Eye (tissue), 1 donor: Measurements from ENCODE around the gene CCDC33.
A peak's percentile ranks its signal among the peaks of the same experiment; 100 is the strongest.

ENCODE experiments used
- DNase-seq: peaks from one replicate; pipeline ENCODE4 v3.0.0-alpha.2; 2015

Gene CCDC33

GRCh38 chr15:74261041-74261440 is 24.9 kb downstream of the CCDC33 start:
- DNase-seq, result no peak

DNA sequence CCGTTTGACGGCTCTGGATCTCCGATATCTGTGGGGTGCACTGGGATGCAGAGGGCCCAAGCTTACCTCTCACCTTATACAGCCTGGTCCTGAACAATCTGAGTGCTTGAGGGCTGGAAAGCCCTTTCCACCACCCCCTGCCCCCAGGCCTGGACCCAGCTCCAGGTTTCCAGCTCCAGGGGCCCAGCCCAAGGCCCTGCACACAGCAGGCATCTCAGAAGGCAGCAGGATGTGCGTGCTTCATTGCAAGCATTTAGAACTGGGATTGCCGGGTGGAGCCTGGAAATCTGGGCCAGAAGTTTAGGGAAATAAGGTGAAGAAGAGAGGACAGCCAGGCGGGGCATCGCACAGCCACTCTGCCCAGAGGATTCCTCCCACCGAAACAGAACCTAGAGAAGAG is 25.6 kb downstream of the CCDC33 start:
- no peak for DNase-seq

- no peak for DNase-seq
These were observed 26.0 kb downstream of the CCDC33 start for GRCh38 chr15:74262151-74262550.

DNA sequence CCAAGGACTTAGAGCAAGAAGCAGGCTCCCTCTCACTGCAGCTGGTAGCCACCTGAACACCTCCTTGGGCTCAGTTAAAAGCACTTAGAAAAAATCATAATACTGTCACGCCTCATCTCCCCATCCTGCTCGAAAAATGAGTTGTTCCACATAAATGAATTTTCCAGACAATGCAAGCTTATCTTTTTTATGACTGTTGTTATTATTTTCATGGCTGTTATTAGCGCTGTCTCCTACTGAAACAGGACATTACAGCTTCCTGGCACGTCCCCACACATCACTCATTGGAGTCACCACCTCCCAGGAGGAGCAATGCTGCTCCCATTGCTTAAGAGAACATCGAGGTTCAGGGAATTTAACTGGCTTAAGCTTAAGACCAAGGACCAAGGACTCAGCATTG is 26.5 kb downstream of the CCDC33 start:
- no peak for DNase-seq

DNA sequence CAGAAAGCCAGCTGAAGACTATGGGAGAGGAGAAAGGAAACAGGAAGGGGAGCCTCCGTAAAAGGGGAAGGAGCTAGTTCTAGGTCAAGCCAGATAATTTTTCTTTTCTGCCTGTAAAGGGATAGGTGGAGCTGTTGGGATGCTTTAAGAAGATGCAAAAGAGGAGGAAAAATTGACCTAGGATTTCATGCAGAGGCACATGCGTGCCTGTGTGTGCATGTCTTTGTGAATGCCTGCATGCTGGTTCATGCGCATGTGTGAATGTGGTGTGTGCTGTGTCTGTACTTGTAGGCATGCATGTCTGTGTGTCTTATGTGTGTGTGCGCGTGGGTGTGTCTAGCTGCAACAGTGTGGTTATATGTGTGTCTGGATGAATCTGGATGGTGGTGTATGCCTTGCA is 27.3 kb downstream of the CCDC33 start:
- DNase-seq, result no peak

- DNase-seq, result peak; percentile 70
These were observed 28.0 kb downstream of the CCDC33 start for GRCh38 chr15:74264081-74264501.

DNA sequence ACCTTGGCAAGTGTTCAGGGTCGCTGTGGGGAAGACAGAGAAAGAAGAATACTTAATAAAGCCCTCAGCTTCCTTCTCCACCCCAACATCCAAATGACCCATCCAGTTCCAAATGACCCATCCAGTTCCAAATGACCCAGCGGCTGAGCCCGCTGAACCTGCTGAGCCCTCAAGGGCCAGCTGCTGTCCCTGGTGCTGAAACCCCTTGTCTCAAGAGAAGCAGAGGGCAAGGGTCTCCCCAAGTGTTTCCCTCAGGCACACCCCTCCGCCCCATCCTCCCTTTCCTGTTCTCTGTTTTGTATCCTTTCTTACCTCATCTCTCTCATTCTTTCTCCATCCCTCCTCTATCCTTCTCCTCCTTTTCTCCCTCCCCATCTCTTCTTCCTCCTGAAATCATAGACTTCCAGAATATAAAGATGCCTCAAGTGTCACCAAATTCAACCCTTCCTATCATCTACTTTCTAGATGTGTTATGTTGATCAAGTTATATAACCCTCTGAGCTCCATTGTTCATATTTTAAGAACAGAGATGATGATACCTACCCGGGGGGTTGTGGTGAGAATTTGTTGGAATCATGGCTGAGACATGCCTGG is 29.0 kb downstream of the CCDC33 start:
- DNase-seq, result peak; percentile 82

DNA sequence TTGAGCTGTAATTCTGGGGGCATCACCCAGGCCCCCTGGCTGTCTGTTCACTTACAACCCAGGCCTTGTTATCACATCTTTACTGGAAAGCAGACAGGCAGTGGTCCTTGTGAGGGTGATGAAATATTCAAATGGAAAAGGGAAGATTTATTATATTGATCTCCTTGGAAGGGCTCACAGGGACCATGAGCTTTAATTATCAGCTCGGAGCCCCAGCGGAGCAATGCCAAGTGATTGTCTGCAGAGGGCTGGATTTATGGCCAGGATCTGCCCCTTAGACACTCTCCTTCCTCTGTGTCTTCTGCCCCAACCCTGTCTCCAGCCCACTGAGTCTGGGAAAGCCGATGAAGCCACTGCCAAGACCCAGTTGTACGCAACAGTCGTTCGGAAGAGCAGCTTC is 31.9 kb downstream of the CCDC33 start:
- DNase-seq, result no peak

DNA sequence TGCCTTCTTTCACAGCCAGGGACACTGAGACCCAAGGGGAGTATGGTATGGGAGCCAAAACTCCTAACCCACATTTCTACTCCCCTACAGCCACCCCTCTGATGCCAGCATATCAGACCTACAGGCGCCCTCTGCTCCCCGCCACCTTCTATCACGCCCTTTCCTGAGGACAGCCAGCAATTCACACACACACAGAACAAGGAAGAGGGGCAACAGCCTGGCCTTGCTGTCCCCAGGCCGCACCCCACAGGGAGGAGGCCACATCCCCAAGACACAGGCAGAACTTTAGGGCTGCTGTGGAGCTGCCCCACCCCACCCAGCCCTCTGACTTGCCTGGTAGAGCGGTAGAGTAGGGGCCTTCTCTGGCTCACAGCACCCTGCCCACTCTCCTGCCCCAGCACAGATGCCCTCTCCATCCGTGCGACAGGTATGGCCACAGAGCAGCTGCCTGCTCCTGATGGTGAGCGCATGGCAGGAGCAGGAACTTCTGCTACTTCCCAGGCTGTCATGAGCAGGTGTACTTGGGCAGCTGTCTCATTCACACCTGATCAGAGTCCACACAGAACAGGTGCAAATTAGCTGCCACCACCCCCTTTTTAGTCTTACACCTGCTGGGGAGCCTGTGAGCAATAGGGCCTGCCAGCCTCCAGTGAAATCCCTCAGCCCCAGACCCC is 33.4 kb downstream of the CCDC33 start:
- no peak for DNase-seq

DNA sequence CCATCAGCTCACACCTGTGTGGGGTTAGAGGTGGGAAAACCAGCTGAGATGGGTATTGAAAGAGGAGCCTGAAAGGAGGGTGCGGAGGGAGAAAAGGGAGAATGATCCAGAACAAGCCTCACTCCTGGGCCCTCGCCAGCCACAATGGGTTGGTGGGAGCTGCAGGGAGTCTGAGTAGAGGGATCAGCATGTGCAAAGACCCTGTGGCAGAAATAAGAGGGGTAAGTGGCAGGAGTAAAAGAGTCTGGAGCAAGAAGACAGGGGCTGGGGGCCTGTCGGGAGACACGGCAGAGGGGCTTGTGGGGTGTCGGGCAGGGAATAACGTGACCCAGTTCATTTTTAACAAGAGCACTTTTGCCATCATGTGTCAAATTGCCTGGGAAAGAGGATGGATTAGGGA is 34.0 kb downstream of the CCDC33 start:
- no peak for DNase-seq

- no peak for DNase-seq
These were observed 34.9 kb downstream of the CCDC33 start for GRCh38 chr15:74270854-74271520.

DNA sequence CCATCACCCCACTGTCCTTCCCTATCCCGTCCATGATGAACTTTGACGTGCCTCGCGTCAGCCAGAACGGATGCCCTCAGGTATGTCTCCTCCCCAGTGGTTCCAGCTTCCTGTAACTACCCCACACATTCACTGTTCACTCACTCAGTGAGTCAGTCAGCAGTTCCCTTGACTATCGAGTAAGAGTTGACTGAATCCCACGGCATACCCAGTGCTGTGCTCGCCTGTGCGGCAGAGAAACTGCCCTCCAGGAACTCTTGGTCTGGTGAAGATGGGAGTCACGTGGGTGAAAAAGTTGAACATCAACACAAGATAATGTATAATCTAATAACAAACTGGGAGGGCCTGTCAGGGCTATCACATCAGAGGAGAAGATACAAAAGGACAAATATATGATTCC is 36.7 kb downstream of the CCDC33 start:
- DNase-seq, result no peak

DNA sequence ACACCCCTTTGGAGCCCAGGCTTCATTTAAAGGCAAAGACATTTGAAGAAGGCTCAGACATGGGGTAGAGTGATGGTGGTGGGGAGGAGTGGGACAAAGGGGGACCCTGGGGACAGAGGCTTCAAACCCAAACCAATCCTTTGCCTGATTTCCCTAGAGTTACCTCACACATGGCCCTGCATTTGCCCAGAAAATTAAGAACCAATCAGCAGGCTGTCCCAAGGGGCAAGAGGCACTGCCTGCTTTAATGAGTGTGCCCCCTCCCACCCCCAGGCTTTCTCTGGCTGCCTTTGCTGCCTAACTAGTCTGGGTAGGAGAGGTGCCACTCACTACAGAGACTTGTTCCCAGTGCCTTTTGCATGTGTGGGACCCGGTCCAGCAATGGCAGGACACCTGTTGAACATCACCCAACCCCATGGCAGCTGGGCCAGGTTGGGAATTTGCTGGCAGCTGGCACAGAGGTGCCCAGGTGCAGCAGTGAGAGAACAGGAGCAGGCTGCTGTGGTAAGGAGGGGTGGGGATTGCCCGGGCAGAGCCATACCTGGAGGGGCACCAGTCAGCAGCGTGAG is 38.4 kb downstream of the CCDC33 start:
- no peak for DNase-seq

DNA sequence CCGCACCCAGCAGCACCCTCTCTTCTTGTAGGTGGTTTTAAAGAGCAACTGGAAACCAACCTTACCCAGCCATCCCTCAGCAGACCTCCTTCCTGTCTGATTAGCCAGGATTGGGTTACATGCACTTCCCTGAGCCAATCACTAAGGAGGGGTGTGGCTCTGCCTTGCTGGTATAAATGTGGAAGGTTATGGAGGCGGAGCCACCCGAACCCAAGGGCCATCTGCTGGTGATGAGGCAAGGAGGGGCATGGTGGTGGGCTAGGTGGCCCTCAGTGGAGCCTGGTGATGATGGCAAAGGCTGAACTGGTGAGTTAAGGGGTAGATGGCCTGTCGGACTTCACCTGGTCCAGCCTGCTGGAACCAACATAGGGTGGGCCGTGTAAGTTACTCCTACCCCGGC is 39.8 kb downstream of the CCDC33 start:
- peak; percentile 45 for DNase-seq

- DNase-seq, result no peak
These were observed 40.4 kb downstream of the CCDC33 start for GRCh38 chr15:74276560-74276959.

DNA sequence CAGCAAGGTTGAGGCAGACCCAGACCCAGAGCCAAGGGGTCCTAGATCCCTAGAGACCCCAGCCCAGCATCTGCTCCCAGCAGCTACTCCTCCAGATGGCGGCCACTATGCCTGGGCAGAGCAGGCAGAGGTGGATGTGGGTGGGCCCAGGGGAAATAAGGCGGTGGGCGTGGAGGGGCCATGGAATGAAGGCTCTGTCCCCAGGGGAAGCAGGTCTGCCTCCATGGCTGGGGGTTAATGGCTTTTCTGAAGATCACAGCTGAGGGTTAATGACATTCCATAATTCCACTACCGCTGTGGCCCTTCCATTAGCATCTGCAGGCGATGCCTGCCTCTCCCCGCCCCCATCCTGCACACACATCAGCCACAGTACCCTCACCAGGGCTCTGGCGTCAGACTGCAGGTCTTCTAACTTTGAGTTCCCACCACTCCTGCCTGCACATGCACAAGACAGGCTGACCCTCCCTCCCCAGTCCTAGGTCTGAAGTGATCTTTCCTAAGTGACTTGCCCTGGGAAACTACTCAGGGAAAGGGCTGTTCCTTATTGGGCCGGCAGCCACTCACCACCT is 41.2 kb downstream of the CCDC33 start:
- peak; percentile 76 for DNase-seq

DNA sequence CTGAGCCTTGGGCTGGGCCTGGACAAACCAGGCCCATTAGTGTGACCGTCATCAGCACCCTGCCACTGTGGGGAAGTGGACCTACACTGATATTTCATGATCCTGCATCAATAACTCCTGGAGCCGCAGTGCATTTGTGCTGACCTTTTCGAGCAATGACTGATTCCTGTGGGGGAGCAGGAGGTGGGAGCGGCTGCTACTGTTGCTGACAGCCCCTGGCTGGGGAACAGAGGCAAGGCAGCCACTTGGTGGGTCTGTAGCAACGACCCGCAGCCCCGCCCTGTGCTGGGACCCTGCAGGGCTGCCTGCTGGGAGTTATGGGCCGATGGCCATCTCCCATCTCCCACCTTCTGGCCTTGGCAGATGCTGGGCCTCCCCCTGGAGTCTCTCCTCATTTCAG is 42.1 kb downstream of the CCDC33 start:
- peak; percentile 53 for DNase-seq

DNA sequence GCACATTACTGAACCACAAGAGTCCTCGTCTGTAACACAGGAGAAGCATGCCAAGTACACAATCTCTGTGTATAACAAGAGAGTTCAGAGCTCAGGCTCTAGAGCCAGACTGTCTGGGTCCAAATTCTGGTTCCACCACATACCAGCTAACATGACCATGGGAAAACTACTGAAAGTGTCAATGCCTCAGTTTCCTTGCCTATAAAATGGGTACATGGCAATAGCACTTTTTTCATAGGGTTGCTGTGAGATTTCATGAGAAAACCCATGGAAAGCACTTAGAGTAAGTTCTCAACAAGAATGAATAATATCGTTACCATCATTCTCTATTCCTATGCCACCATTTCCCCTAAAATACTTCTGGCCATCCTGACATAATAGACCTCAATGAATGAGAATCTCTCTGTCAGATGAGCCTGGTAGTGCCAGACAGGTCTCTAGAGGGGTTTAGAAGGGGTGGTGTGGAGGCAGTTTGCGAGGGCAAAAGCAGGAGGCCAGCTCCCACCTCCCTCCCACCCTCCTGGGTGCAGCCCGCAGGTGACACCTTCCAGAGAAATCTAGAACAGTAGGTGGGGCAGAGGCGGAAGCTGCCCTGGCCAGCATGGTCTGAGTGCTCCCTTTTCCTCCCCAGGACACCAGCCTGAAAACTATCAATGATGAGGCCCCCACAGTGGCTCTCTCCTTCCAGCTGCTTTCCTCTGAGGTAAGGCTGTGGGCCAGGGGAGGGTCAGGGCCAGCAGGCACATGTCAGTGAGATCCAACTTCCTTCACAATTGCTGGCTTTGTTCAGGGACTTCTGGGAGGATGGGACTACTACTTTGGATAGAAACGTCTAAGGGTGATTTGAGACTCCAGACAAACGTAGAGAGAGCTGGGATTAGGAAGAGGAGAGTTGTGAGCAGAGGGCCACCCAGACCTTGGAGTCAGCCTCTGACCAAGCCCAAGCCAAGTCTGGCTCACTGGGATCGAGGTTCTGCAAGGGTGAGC is 45.3 kb downstream of the CCDC33 start:
- no peak for DNase-seq

- DNase-seq, result peak; percentile 95
These were observed 47.2 kb downstream of the CCDC33 start for GRCh38 chr15:74283368-74283767.

DNA sequence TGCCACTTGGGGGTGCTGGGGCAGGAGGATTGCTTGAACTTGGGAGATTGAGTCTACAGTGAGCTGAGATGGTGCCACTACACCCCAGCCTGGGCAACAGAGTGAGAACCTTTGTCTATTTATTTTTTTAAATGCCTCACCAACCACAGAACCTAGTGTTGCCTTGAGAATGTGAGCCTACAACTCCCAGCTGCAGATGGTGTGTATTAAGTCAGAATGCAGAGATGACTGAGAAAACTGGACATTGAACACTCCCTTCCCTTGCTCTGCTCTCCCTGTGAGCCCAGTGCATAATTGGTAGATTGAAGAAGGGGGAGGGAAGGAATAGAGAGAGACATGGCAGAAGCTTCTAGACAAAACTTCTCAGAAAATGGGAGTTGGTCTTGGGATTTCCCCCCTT is 53.5 kb downstream of the CCDC33 start:
- no peak for DNase-seq

- DNase-seq, result no peak
These were observed 54.5 kb downstream of the CCDC33 start for GRCh38 chr15:74290645-74291044.
